ENCODE measurements around the gene DHRS7C.
A peak's percentile ranks its signal among the peaks of the same experiment; 100 is the strongest.

DHRS7C gene

DNA sequence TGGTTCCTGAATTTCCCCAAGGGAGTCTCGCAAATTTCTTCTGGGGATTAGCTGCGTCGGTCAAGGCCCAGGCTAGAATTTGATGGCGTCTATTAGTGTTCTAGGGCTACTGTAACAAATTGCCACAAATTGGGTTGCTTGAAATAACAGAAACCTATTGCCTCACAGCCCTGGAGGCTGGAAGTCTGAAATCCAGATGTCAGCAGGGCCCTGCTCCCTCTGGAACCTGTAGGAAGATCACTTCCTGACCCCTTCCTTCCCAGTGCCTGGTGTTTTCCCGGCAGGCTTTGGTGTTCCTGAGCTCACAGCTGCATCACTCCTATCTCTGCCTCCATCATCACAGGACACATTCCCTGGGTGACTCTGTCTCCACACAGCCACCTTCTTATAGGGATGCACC, 24.4 kb downstream of the DHRS7C start:
- DNase-seq (ENCODE audit: low read depth) = no peak

DNA sequence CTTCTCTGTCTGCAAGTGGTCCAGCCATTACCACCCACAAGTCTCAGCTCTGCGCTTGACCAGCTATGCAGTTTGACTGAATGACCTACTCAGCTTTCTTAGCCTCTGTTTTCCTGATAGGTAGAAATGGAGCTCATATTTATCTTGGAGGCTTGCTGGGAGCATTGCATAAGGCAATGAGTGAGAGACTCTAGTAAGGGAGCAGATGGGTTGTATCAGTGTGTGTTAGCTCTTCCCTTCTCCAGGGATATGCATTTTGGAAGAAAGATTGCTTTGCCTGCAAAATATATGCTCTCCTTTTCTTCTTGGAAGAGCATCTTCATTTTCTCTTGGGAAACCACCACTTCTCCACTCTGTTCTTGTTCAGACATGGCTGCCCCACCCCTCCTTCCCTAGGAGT, 26.1 kb downstream of the DHRS7C start:
- DNase-seq (ENCODE audit: low read depth) = no peak

DNA sequence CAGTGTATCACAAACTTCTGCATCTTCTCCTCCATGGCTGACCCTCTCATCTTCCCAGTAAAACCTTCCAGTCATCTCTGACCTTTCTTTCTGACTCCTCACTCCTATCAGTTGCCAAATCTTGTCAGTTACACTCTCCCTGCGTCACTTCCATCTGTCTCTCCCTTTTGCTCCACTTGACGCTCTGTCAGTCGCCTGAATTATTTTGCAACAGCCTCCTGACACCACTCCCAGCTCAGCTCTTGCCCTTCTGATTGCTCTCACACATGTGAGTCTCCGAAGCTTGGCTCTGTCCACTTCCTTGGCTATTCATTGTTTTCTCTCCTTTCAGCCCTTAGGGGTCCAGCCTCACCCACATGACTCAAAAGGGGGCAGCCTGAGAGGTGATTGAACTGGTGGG, 27.7 kb downstream of the DHRS7C start:
- no peak for DNase-seq (ENCODE audit: low read depth)

GRCh38 chr17:9760266-9760665, 31.1 kb downstream of the DHRS7C start:
- DNase-seq (ENCODE audit: low read depth) = no peak

- DNase-seq (ENCODE audit: low read depth) = no peak
These were observed 36.3 kb downstream of the DHRS7C start for GRCh38 chr17:9755083-9755482.

DNA sequence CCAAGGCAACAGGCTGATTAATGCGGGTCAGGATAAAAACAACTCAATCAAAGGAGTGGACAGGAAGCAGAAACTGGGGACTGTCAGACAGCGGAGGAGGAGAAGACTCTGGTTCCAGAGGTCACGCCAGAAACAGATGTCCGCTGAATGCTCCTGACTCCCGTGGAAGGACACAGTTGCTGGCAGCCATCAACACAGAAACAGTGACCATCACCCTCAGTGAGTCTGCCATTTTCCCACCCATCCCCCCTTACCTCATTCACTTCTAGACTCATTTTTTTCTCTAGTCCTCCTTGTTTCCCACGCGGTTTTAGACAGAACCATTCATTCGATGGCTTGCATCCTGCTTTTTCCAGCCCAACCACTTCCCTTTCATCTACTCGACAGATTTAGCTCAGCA, 40.9 kb downstream of the DHRS7C start:
- no peak for DNase-seq (ENCODE audit: low read depth)

GRCh38 chr17:9729735-9730420, 61.5 kb downstream of the DHRS7C start:
- no peak for DNase-seq (ENCODE audit: low read depth)

DNA sequence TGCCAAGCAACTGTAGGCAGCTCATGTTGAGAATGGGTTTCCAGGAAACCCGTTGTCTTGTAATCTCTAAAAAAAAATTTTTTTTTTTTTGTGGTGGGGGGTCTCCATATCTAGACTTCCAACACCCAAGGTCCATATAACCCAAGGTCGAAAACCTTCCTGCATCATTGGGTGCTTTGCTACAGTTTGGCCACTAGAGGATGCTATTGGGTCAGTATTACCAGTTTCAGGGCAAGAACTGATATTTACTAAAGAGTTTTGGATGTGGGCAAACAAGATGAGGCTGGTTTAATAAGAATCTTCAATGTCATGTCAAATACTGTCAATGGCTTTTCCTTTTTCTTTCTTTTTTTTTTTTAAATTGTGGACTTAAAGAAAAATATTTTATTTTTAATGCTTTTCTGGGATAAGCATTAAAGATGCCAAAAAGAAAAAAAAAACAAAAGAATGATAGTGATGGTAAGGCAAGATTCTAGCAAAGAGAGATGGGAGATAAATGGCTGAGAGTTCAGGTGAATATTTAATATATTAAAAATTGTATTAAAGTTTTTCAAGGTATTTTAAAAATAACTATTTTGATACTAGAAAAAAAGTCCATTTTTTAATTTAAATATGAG, 62.2 kb downstream of the DHRS7C start:
- DNase-seq (ENCODE audit: low read depth) = peak; percentile 28

GRCh38 chr17:9728564-9728963, 62.8 kb downstream of the DHRS7C start:
- no peak for DNase-seq (ENCODE audit: low read depth)

DNA sequence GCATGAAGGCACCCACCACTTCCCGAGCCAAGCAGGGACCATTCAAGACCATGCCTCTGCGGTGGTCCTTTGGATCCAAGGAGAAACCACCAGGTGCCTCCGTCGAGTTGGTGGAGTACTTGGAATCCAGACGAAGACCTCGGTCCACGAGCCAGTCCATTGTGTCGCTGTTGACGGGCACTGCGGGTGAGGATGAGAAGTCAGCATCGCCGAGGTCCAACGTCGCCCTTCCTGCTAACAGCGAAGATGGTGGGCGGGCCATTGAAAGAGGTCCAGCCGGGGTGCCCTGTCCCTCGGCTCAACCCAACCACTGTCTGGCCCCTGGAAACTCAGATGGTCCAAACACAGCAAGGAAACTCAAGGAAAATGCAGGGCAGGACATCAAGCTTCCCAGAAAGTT, 63.4 kb downstream of the DHRS7C start:
- DNase-seq (ENCODE audit: low read depth) = no peak

DNA sequence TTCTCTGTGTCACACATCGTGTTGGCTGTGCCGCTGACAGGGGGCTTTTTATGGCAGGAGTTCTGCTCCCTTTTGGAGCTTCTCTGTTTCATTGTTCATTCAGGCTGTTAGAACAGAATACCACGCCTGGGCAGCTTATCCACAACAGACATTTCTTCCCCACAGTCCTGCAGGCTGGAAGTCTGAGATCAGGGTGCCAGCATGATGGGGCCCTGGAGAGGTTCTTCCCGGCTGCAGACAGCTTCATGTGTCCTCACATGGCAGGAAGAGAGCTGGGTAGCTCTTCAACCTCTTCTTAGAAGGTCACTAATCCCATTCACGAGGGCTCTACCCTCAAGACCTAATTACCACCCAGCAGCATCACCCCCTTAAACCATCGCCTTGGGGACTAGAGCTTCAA, 65.1 kb downstream of the DHRS7C start:
- no peak for DNase-seq (ENCODE audit: low read depth)

DNA sequence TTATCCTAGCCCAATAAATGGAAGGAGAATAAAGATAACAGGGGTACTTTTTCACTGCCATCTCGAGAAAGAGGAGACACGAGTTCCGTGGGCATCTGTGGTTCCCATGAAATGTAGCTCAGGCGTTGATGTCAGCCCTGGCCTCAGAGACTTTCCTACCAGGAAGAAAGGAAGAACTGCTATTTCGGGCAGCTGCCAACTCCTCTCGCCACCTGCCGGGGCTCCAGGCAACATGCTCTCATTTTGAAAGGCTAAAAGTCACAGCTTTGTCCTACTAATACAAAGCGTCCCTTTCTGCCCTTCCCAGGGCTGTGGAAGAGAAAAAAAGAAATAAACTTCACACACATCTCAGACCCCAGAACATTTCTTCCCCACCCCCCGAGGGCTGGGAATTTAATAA, 65.8 kb downstream of the DHRS7C start:
- DNase-seq (ENCODE audit: low read depth) = no peak
